GM19023 (cell line): Measurements from ENCODE around the gene SP140L.
"Not testable (repeated sequence)": the region's sequence is repeated elsewhere in the genome, so short reads cannot be mapped to it uniquely, and the experiment has no call there.

Source experiments
- ATAC-seq: cut with Tn5 transposase; IDR thresholded peaks from one replicate; pipeline ENCODE4 v1.9.1; 2021; ENCODE audit warnings: mild to moderate bottlenecking, moderate library complexity; ENCODE audit not compliant: unreplicated experiment

The SP140L gene

DNA sequence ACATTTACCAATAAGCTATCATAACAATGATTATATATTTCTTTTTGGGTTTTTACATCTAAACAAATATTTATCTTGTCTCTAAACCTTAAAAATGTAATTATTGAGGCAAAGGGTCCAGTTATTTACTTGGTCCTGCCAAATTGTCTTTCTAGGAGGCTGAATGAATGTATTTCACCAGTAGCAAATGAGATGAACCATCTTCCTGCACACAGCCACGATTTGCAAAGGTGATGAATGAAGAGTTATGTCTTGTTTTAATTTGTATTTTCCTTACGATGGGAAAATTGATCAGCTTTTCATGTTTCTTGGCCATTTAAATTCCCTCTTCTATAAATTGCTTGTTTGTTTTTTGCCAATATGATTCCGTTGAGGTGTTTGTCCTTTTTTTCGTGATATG is 90.4 kb downstream of the SP140L start:
- ATAC-seq, result no peak

DNA sequence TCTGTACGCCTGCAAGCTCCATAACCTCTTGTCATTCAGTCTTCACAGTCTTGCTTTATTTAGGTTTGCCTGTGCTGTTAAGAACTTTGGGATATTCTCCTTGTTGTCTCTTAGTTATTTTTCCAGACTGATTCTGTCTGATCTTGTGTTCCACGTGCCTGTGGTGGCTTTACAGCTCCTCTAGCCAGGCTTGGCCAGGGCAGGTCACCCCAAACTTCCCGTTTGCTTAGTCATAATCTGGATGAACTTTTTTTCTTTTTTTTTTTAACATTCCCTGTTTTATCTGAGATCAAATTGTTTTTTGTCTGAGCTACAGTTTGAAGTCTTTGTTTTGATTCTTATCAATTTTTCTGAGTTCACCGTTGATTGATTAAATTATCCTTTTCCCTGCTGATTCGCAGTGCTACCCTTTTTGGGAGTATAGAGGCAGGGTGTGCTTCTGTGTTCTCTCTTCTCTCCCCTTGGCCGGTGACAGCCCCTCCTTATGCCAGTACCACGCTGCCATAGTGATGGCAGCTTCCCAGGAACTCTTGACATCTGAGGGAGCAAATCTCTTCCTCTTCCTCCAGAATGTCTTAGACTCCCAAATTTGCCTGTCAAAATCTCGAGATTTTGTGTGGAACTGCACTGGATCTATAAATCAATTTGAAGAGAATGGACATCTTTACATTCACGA is 91.5 kb downstream of the SP140L start:
- ATAC-seq, result no peak

DNA sequence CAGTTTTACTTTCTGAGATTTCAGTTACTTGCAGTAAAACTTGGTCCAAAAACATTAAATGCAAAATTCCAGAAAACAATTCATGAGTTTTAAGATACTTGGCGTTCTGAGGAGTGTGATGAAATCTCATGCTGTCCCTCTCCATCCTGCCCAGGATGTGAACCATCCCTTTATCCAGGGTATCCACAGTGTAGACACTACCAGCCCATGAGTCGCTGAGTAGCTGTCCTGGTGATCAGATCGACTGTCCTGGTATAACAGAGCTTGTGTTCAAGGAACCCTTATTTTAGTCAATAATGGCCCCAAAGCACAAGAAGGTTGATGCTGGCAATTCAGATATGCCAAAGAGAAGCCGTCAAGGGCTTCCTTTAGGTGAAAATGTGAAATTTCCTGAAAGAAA is 92.2 kb downstream of the SP140L start:
- no peak for ATAC-seq

DNA sequence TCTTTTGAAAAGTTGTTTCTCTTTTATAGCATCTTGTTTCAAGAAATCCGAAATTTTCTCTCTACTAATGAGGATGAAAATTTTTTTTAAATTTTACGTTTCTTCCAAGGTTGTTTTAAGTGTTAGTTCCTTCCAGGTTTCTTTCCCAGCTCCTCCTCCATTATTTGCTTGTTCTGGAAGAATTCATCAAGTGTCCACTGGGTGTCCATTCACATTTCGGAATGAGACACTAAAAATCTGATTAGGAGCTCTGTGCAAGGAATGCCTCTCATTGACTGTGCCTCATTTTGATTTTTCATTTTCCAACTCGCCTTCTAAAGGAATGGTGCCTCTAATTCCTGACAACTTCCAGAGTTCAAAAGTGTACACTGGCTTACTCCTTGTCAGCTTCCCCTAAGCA is 95.2 kb downstream of the SP140L start:
- ATAC-seq, result no peak

DNA sequence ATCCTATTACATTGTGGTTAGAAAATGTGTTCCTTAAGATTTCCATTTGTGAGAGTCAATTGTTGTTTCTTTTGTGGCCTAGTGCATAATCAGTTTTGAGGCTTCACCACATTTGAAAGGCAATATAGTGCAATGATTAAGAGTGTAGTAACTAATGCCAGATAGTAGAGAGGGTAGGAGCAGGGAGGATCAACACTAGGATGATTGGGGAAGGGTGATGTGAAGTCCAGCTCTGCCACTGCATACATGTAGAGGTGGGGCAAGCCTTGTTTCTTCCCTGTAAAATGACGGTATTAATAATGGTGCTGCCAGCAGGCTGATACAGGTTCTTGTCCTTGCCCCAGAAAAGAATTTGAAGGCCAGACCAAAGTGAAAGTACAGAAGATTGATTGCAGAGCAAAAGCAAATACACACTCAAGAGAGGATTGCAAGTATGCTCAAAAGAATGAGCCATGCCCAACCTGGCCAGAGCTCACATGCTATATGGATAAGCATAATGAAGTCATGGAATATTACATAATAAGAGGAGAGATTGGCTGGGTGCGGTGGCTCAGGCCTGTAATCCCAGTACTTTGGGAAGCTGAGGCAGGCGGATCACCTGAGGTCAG is 97.0 kb downstream of the SP140L start:
- ATAC-seq, result no peak

DNA sequence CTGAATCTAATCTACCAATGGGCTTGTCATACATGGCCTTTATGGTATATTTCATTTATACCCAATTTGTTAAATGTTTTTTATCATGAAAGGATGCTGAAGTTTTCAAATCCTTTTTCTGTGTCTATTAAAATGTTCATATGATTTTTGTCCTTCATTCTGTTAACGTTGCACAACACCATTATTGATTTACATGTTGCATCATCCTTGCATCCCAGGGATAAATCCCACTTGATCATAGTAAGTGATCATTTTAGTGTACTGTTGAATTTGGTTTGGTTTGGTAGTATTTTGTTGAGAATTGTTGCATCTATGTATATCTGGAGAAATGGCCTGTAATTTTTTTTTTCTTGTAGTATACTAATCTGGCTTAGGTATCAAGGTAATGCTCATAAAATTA is 98.4 kb downstream of the SP140L start:
- no peak for ATAC-seq

DNA sequence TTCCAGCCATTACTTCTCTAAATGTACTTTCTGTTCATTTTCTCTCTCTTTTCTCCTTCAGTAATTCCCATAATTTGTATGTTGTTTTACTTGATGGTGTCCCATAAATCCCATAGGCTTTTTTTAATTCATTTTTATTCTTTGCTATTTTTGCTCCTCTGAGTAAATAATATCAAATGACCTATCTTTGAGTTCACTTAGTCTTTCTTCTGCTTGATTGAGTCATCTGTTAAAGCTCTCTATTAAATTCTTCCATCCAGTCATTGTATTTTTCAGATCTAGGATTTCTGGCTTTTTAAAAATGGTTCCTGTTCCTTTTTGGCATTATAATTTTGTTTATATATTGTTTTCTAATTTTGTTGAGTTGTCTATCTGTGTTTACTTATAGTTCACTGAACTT is 102.5 kb downstream of the SP140L start:
- no peak for ATAC-seq

DNA sequence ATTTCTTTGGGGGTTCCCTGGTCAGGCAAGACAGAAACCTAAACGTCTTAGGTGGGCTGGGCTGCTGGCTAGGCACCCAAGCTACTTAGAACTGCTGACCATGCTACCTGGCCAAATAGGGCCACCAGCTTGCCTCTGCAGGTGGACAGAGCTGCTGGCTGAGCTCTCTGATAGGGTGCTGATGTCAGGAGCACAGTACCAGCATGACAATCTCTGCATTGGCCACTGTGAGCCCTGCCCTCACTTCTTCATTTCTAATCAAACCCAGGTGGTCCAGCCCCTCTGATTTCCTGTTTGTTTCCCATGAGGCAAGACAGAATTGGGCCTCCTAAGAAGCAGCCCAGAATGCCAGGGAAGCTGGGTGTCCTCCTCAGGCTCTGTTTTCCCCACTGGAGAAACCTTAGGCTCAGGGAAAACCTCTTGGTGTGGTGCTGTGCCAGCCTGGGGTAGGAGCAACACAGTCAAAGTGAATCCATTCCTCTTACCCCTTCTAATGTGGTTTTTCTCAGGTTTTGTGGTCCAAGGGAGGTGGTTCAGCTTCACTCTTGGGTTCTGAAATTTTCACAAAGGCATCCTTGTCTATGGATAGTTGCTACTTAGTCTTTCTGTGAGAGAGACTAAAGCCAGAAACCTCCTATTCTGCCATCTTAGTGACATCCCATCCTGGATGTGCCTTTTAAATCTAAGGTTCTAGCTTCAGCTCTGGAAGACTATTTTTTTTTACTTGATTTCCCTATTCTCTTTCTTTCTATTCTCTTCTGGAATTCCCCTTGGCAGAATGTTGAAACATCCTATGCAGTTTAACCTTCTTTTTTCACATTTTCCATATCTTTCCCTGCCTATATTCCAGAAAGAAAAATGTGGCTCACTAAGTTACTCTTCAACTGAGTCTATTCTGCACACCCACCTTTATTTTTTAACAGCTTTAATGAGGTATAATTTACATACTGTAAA is 104.2 kb downstream of the SP140L start:
- no peak for ATAC-seq

DNA sequence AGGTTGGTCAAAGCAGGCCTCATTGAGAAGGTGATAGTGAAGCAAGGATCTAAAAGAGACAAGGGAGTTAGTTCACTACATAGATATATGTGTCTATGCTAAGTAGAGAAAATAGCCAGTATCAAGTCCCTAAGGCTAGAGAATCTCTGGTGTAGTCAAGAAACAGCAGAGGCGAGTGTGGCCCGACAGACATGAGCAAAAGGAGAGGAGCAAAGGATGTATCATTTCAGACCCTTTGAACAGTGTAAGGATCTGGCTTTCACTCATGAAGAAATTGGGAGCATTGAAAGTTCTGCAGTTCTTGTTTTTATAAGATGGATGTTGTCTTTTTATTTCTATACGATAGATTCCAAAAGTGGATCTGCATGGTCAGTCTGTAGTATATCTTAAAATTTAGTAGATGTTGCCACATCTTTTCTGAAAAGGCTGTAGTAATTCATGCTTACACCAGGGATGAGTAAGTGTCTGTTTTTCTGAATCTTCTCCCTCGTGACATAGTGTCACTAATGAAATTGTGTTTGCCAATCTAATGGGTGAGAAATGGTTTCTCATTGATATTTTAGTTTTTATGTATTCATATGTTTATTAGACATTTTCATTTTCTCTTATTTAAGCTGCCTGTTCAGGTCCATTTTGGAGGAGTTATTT is 107.8 kb downstream of the SP140L start:
- no peak for ATAC-seq

DNA sequence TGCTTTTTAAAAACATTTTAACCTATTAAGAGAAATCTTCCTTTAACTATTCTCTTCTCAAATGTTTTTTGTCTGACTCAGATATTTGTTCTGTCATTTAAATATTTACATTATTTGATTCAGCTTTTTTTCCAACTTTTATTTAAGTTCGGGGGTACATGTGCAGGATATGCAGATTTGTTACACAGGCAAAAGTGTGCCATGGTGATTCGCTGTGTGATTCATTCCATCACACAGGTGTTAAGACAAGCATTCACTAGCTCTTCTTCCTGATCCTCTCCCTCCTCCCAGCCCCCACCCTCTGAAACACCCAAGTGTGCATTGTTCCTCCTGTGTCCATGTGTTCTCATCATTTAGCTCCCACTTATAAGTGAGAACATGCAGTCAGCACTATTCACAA is 108.4 kb downstream of the SP140L start:
- ATAC-seq, result no peak

DNA sequence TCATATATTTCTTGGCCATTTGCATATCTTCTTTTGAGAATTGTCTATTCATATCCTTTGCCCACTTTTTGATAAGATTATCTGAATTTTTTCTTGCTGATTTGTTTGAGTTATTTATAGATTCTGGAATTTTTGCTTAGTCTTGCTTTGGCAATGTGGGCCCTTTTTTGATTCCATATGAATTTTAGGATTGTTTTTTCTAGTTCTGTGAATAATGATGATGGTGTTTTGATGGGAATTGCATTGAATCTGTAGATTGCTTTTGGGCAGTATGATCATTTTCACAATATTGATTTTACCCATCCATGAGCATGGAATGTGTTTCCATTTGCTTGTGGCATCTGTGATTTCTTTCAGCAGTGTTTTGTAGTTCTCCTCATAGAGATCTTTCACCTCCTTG is 112.1 kb downstream of the SP140L start:
- not testable (repeated sequence) for ATAC-seq

DNA sequence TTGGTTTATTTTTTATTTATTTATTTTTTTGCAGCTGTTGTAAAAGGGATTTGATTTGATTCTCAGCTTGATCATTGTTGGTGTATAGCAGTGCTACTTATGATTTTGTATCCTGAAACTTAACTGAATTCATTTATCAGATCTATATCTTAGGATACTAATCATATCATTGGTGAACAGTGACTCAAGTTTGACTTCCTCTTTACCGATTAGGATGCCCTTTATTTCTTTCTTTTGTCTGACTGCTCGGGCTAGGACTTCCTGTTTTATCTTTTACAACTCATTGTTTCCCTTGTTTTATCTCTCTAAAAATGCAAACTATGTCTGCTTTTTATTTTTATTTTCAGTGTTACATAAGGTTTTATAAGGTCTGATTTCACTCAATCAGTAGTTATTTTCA is 112.6 kb downstream of the SP140L start:
- no peak for ATAC-seq

DNA sequence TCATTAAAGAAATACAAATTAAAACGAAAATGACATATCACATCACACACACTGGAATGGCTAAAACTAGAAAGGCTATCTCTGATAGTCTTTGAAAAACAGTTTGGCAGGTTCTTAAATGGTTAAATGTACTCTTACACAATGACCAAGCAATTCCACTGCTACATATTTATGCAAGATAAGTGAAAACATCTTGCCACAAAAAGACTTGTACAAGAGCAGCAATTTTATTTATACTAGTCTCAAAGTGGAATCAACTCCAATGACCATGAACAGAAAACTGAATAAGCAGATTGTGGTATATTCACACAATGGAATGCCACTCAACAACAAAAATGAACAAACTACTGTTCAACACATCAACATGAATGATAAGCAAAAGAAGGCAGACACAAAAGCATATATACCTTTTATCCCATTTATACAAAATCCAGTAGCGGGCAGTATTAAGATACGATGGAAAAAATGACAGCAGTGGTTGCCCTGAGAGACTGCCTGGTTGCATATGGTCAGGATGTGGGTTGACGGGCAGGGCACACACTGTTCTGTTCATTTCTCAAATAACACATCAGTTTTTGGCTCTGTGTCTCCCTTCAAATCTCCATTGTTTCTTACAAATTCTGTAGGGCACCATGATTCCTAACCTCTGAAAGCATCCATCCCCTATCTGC is 114.4 kb downstream of the SP140L start:
- peak; percentile 69 for ATAC-seq

DNA sequence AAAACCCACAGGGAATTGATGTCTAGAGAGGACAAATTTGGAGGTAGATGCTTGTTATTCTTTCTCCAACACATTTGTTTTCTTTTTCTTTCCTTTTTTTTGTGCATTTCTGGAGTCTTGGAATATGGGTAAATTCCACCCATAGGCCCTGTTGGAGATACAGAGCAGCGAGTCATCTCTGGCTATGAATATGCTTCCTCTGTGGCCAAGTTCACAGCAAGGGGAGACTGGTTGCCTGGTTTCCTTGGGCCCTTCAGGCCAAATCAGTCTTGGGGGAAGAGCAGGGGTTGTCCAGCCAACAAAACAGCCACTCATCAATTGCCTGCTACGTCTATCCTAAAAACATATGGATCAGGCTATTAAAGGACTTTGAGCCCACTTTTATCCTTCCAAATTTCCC is 116.5 kb downstream of the SP140L start:
- ATAC-seq, result no peak

DNA sequence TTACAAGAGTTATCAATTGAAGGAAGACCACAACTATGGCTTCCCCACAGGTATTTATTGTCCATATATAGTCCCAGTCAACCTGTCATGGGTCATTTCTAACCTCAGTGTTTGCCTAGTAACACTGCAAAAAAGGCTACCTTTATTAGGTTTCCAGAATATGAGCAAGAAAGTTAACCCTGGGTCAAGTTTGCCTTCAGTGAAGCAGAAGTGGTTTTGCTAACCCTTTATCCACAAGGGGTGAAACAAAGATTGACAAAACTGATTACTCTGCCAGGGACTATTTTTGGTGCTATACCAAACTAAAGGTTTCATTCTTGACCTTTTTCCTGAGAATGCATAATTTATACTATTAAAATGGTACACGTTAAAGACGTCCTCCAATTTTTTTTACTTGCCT is 117.8 kb downstream of the SP140L start:
- no peak for ATAC-seq

DNA sequence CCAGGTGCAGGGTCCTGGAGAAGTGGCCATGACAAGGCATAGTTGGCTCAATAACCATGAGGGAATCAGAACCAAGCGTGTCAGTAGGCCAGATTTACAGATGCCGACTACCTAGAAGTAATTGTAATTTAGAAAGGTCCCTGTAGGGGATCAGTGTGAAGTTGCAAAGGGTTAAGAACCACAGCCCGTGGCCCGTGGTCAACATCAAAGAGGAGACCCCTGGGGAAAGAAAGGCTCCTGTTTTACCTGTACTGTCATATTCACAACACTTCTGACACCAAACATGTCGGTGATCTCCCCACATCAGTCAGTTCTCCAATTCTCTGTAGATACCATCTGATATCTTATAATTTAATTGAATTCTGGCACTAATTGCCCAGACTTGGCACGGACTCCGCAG is 120.0 kb downstream of the SP140L start:
- no peak for ATAC-seq

DNA sequence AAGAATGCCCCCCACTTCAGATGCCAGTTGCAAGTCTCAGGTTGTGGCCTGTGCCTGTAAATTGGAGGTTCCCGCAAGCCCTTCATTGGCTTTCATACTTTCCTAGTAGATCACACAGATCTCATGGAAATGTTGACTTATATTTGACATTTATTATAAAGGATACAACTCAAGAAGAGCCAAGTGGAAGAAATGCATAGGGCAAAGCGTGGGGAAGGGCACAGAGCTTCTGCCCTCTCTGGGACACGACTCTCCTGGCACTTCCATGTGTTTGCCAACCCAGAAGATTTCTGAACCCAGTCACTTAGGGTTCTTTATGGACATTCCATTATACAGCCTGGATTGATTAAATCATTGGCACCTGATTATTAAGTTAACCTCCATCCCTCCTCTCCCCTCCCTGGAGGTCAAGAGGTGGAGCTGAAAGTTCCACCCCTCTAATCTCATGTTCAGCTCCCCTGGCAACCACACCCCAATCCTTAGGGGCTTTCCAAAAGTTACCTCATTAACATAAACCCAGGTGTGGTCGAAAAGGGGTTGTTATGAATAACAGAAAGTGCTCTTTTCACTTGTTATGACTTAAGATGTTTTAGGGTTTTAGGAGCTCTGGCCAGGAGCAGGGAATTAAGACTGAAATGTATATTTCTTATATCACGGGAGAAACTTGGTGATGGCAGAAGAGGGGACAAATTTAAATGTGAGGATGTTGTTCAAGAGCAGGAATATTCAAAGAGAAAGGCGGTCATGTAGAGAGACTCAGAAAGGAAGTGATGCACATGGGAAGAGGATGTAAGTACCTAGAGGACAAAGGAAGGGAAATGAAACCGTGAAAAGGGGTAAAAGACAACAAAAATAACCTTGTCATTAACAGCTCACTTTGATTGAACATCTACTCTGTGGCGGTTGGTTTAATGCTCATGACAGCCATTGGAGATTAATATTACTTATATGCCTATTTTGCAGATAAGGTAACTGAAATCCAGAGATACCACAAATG is 120.8 kb downstream of the SP140L start:
- ATAC-seq, result peak; percentile 78

DNA sequence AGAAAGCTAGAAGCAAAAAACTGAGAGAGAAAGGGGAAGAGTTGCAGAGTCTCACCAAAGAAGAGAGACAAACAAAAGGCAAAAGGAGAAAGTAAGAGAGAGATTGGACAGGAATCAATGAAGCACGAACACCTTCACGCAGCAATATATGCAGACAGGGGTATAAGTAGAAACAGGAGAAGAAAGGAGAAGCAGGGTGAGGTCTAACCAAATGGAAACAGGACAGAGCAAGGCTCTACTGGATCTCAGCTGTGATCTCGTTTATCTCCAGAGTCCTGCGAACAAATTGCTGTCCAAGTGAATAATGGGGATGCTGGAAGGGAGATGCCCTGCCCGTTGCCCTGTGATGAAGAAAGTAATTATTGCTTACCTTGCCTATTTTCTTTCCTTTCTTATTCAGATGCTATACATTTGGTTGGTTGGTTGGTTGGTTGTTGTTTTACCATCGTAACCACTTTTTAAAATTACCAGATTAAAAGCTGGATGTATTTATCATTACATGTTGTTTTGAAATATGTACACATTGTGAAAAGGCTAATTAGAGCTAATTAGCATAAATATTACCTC is 123.0 kb downstream of the SP140L start:
- ATAC-seq, result no peak

DNA sequence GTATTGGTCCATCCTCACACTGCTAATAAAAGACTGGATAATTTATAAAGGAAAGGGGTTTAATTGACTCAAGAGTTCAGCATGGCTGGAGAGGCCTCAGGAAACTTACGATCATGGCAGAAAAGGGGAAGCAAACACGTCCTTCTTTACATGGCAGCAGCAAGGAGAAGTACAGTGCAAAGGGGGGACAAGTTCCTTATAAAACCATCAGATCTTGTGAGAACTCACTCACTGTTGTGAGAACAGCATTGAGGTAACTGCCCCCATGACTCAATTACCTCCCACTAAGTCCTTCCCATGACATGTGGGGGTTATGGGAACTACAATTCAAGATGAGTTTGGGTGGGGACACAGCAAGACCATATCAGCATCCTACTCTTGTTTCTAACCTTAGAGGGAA is 126.0 kb downstream of the SP140L start:
- ATAC-seq, result no peak
